ENCODE measurements around the gene SLC22A3.
"Not testable (repeated sequence)": the region's sequence is repeated elsewhere in the genome, so short reads cannot be mapped to it uniquely, and the experiment has no call there.

The SLC22A3 gene

GRCh38 chr6:160445130-160445529, 97.0 kb downstream of the SLC22A3 start:
- DNase-seq (ENCODE audit: low read depth) = no peak

- no peak for DNase-seq (ENCODE audit: low read depth)
These were observed 99.2 kb downstream of the SLC22A3 start for GRCh38 chr6:160447350-160447749.

GRCh38 chr6:160449787-160450186, 101.6 kb downstream of the SLC22A3 start:
- not testable (repeated sequence) for DNase-seq (ENCODE audit: low read depth)

DNA sequence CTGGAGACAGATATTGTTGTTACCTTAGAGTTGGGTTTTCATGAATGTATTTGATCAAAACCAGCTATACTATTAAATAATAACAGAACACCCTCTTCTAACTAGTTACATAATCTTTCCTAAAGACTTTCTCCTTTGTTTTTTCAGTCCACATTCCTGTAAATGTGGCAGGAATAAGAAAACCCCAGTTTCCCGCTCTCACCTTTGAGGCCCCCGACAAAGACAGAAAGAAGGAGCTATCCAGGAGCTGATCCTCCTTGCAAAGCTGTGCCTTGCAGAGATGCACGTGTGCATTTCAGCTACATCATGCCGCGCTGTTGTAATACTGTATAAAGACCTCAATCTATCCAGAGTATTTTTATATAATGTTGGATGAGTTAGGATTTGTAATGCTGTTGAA, 102.7 kb downstream of the SLC22A3 start:
- DNase-seq (ENCODE audit: low read depth) = no peak

GRCh38 chr6:160454303-160454702, 106.1 kb downstream of the SLC22A3 start:
- no peak for DNase-seq (ENCODE audit: low read depth)

GRCh38 chr6:160455081-160455480, 106.9 kb downstream of the SLC22A3 start:
- DNase-seq (ENCODE audit: low read depth) = no peak

GRCh38 chr6:160455541-160456213, 107.5 kb downstream of the SLC22A3 start:
- DNase-seq (ENCODE audit: low read depth) = no peak

- DNase-seq (ENCODE audit: low read depth) = no peak
These were observed 108.0 kb downstream of the SLC22A3 start for GRCh38 chr6:160456214-160456546.

- no peak for DNase-seq (ENCODE audit: low read depth)
These were observed 109.6 kb downstream of the SLC22A3 start for GRCh38 chr6:160457823-160458222.

DNA sequence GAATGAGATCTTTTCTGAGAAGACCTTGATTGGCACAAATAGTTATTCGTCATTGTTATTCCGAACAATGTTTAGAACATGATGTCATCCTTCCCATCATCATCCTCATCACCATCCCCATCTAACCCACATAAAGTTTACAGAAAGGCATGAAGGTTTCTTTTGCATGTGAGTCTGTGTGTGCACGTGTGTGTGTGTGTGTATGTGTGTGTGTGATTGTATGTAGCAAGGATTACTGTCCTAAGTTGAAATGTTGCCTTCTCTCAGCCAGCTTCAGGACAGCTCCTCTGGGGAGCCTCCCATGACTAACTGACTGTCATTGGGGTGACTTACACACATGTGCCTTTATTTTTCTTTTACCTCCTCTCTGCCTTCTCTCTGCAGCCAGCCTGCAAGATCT, 113.5 kb downstream of the SLC22A3 start:
- DNase-seq (ENCODE audit: low read depth) = no peak

- DNase-seq (ENCODE audit: low read depth) = no peak
These were observed 113.9 kb downstream of the SLC22A3 start for GRCh38 chr6:160462116-160462515.

DNA sequence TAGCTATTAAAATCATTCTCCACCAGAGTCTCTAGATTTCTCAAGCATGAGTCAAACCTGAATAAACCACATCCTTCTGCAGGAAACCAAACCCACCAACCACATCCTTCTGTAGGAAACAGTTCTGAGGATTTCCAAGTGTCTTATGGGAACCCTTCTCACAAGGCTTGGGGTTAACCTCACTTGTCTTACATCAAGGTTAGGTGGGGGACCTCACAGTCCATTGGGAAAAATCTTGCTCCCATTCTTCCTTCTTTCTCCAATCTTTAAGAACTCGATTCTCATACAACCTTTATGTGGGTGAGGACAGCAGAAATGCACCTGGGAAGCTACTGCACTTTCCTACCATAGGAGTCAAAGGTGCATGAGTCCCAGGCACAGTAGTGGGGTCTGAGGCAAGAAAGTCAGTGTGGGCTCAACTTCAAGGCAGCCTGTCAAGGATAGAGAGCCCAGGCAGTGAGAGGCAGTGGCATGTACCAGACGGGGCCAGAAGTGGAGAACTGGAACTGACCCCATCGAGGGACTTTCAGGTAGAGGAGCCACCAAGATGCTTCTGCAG, 114.5 kb downstream of the SLC22A3 start:
- DNase-seq (ENCODE audit: low read depth) = peak; percentile 83

- DNase-seq (ENCODE audit: low read depth) = no peak
These were observed 116.6 kb downstream of the SLC22A3 start for GRCh38 chr6:160464744-160465143.

- not testable (repeated sequence) for DNase-seq (ENCODE audit: low read depth)
These were observed 119.2 kb downstream of the SLC22A3 start for GRCh38 chr6:160467261-160467871.

- no peak for DNase-seq (ENCODE audit: low read depth)
These were observed 121.0 kb downstream of the SLC22A3 start for GRCh38 chr6:160469153-160469552.

- not testable (repeated sequence) for DNase-seq (ENCODE audit: low read depth)
These were observed 127.9 kb downstream of the SLC22A3 start for GRCh38 chr6:160476056-160476455.

DNA sequence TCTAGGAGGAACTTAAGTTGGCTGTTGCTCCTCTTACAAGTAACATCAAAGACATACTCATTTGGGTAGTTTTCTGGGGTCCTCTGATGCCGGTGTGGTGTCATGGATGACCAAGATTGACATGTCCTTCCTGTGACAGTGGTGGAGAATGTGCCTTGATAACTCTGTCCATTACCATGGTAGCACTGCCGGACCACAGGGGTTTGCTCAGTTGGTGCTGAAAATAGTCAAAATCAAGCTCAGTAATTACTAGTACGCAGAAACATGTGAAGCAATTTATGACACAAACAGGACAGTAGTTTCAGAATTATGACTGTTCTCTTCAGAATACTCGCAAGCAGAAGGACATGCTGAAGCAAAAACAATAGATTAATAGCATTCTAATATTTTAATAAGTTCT, 128.9 kb downstream of the SLC22A3 start:
- DNase-seq (ENCODE audit: low read depth) = not testable (repeated sequence)

DNA sequence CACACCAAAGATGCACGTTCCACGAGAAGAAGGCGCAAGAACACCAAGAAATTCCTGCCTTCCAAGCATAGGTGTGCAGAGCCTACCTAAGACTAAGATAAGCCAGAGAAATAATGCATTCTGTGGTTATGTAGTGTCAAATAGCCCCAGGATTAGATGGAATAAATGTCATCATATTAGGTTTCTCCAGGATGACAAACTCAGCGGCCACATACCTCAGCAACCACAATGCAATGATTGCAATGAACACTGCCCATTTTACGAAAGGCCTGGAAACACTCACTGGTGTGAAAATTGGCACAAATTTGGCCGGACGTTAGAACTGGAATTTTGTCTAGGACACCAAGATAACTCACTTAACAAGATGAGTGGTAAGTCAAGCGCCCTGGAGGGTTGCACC, 129.7 kb downstream of the SLC22A3 start:
- DNase-seq (ENCODE audit: low read depth) = no peak

- DNase-seq (ENCODE audit: low read depth) = no peak
These were observed 138.9 kb downstream of the SLC22A3 start for GRCh38 chr6:160487116-160487515.

DNA sequence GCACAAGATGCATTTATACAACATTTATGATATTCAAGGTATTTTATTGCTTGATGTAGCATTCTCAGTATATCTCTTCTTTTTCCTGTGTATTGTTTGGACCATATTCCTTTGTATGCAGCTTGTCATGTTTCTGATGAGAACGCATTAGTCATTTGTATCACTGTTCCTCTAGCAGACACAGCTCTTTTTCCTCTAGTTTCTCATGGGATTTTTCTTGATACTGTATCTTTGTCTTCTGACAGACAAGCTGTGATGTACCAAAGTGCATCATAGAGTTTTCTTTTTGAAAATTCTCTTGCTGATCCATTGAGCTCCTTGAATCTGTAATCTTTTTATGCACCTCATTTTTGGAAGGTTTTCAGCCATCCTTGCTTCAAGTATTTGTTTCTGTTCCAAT, 140.9 kb downstream of the SLC22A3 start:
- DNase-seq (ENCODE audit: low read depth) = no peak

DNA sequence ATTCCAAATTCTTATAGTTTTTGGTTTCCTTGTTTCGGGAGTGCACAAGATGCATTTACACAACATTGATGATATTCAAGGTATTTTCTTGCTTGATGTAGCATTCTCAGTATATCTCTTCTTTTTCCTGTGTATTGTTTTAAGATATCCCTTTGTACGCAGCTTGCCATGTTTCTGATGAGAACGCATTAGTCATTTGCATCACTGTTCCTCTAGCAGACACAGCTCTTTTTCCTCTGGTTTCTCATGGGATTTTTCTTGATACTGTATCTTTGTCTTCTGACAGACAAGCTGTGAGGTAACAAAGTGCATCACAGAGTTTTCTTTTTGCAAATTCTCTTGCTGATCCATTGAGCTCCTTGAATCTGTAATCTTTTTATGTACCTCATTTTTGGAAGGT, 146.4 kb downstream of the SLC22A3 start:
- no peak for DNase-seq (ENCODE audit: low read depth)

GRCh38 chr6:160500639-160501038, 152.5 kb downstream of the SLC22A3 start:
- DNase-seq (ENCODE audit: low read depth) = no peak

Data from HS-5 (cell line).